Common myeloid progenitor, CD34-positive (primary cell): ENCODE results near the gene EGFR.

ENCODE experiments used
- CTCF ChIA-PET: fragments of 350-600 bp; sonication (Branson Sonifier 250); formaldehyde crosslinking; loops from one replicate; lab custom pipeline; 2021; ENCODE audit warnings: antibody characterized with exemption; lab: Charles Lee
- POLR2A ChIA-PET: fragments of 350-600 bp; sonication (Branson Sonifier 250); formaldehyde crosslinking; loops from one replicate; lab custom pipeline; 2021; ENCODE audit warnings: antibody characterized with exemption; lab: Charles Lee
- DNase-seq, 3 donors: peaks; one replicate each; pipeline versions ENCODE4 v3.0.0 to v3.0.0-alpha.2; 2013
- H3K27ac ChIP-seq, 2 experiments: 1 replicate in 1 of 2; 2 replicates in 1 of 2; pipeline ENCODE4 v1.7.0; 2013; ENCODE audit warnings: inconsistent platforms in 2 of 2, low read length in 2 of 2, mild to moderate bottlenecking in 2 of 2, low read depth in 1 of 2, moderate library complexity in 1 of 2; ENCODE audit not compliant: severe bottlenecking in 2 of 2, insufficient read depth in 1 of 2, poor library complexity in 1 of 2
- H3K27me3 ChIP-seq, 5 experiments: replicated peaks in 2 of 5; 1 replicate in 3 of 5; 2 replicates in 2 of 5; pipeline versions ENCODE4 v1.6.1 to v1.7.0; 2013; ENCODE audit warnings: low read length in 4 of 5, mild to moderate bottlenecking in 2 of 5, moderate library complexity in 2 of 5, inconsistent platforms in 1 of 5; ENCODE audit not compliant: insufficient read depth in 5 of 5, control insufficient read depth in 4 of 5
- H3K36me3 ChIP-seq, 4 experiments: 1 replicate in 2 of 4; 2 replicates in 2 of 4; pipeline versions ENCODE4 v1.6.1 to v1.7.0; 2013; ENCODE audit warnings: low read length in 3 of 4, control low read depth in 1 of 4, mild to moderate bottlenecking in 1 of 4; ENCODE audit not compliant: control insufficient read depth in 4 of 4, insufficient read depth in 4 of 4
- H3K4me1 ChIP-seq, 4 experiments: 1 replicate in 3 of 4; 2 replicates in 1 of 4; pipeline versions ENCODE4 v1.6.1 to v1.7.1; 2013; ENCODE audit warnings: low read length in 3 of 4, mild to moderate bottlenecking in 3 of 4, control low read depth in 1 of 4, inconsistent platforms in 1 of 4, moderate library complexity in 1 of 4; ENCODE audit not compliant: control insufficient read depth in 4 of 4, insufficient read depth in 4 of 4; ENCODE audit errors: control extremely low read depth in 1 of 4
- H3K4me3 ChIP-seq, 7 experiments: 1 replicate in 4 of 7; 2 replicates in 3 of 7; pipeline versions ENCODE4 v1.5.1 to v1.7.0; 2013; ENCODE audit warnings: mild to moderate bottlenecking in 7 of 7, low read length in 6 of 7, moderate library complexity in 6 of 7, inconsistent platforms in 2 of 7, low read depth in 2 of 7, control low read depth in 1 of 7; ENCODE audit not compliant: insufficient read depth in 4 of 7, control insufficient read depth in 1 of 7; ENCODE audit errors: extremely low read depth in 1 of 7
- H3K9me3 ChIP-seq, 5 experiments: 1 replicate in 4 of 5; 2 replicates in 1 of 5; pipeline versions ENCODE4 v1.6.1 to v1.7.1; 2013; ENCODE audit warnings: low read length in 4 of 5, mild to moderate bottlenecking in 2 of 5, inconsistent platforms in 1 of 5, low read depth in 1 of 5, moderate library complexity in 1 of 5; ENCODE audit not compliant: control insufficient read depth in 4 of 5, insufficient read depth in 2 of 5; ENCODE audit errors: control extremely low read depth in 1 of 5
- WGBS: methylation state at CpG from one replicate; pipeline ENCODE4 v1.1.5; 2013; ENCODE audit not compliant: insufficient coverage; 5-methylcytosine and 5-hydroxymethylcytosine counted together

Gene EGFR

GRCh38 chr7:54985426-54986330 lies 33.1 kb upstream of the EGFR start:
- WGBS: 95% methylated on average over 3 of the region's 7 CpGs
- no peak overlapping the region for H3K27ac ChIP-seq
- no peaks in the 10 kb centered on the region for H3K9me3 ChIP-seq
- CTCF ChIA-PET: no interaction called here
- POLR2A ChIA-PET: no interaction called here
- no peaks in the 10 kb centered on the region for H3K36me3 ChIP-seq
- H3K4me1 ChIP-seq: no peaks in the 10 kb centered on the region
- H3K27me3 ChIP-seq: no peaks in the 10 kb centered on the region
- H3K4me3 ChIP-seq: no peak overlapping the region
- no peak for DNase-seq

DNA sequence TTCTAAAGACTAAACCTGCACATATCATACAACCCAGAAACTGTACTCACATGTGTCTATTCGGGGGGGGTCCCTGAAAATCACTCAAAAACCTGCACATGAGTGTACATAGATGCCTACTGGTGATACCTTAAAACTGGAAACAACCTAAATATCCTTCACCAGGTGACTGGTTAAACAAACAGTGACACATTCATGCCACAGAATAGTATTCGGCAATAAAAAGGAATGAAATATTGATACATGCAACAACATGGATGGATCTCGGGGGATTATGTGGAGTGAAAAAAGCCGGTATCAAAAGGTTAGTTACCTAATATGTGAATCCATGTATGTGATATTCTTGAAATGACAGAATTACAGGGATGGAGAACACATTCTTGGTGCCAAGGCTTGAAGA lies 32.1 kb upstream of the EGFR start:
- ChIA-PET POLR2A (no interaction called here), CTCF (no interaction called here)
- H3K27me3 ChIP-seq: no peaks in the 10 kb centered on the region
- 90% methylated on average over 3 of the region's 4 CpGs for WGBS
- no peaks in the 10 kb centered on the region for H3K9me3 ChIP-seq
- H3K36me3 ChIP-seq: no peaks in the 10 kb centered on the region
- no peak overlapping the region for H3K4me3 ChIP-seq
- no peak for DNase-seq
- no peak overlapping the region for H3K27ac ChIP-seq
- no peaks in the 10 kb centered on the region for H3K4me1 ChIP-seq

DNA sequence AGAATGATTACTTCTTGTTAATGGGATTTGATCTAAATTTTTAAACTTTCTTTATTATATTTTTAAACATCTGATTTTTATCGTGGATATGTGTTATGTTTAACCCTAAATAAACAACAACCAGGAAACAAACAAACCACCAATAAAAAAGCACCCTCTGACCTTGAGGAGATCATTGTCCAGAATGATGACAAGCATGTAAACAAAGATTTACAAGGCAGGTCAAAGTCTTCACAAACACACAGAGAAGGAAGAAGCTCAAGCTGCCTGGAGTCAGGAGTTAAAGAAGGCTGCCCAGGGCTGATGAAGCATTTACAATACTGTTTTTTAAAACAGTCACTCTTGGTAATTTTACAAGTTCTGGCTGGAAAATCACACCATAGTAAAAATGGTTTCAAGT lies 31.0 kb upstream of the EGFR start:
- POLR2A ChIA-PET: no interaction called here
- H3K36me3 ChIP-seq: no peaks in the 10 kb centered on the region
- no peak overlapping the region for H3K27ac ChIP-seq
- no peak for DNase-seq
- H3K9me3 ChIP-seq: no peaks in the 10 kb centered on the region
- CTCF ChIA-PET: no interaction called here
- H3K27me3 ChIP-seq: no peaks in the 10 kb centered on the region
- no peaks in the 10 kb centered on the region for H3K4me1 ChIP-seq
- no peak overlapping the region for H3K4me3 ChIP-seq
- no CpG with 5 or more reads among the region's 1 CpG for WGBS

GRCh38 chr7:54988516-54988915 lies 30.3 kb upstream of the EGFR start:
- no peaks in the 10 kb centered on the region for H3K9me3 ChIP-seq
- H3K27ac ChIP-seq: no peak overlapping the region
- H3K36me3 ChIP-seq: no peaks in the 10 kb centered on the region
- WGBS: no CpG with 5 or more reads among the region's 2 CpGs
- CTCF ChIA-PET: no interaction called here
- POLR2A ChIA-PET: no interaction called here
- DNase-seq: no peak
- no peaks in the 10 kb centered on the region for H3K4me1 ChIP-seq
- no peak overlapping the region for H3K4me3 ChIP-seq
- H3K27me3 ChIP-seq: no peaks in the 10 kb centered on the region

DNA sequence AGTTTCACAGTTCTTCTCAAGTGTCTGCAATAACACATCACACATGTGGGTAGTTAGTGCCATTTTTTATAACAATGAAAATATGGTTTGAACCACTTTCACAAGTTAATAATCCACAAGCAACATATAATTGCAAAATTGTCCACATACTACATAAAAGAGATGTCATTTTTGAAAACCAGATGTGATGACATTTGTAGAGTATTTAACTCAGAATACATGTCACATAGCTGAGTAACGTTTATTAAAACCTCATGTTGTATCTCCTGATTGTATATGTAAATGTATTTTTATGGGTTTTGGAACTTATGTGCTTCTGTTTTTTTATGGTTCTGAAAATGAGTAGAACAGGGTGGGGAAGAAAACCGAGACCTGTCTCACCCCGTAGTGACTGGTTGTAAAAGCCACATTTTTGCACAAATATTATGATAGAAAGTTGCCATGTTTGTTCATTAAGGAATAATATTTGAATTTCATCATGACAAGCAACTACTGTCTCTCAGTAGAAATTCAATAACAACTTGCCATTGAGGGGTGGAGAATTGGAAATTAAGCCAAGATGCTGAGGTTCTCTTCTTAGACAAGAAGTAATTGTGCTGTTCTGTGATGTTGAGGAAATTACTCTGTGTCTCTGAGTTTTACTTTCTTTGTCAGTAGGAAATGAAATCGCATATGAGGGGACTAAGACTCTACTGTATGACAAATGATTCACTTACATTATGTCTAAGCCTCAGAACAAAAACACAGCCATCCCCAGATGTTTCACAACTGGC lies 29.2 kb upstream of the EGFR start:
- ChIA-PET CTCF (no interaction called here), POLR2A (no interaction called here)
- H3K4me1 ChIP-seq: no peaks in the 10 kb centered on the region
- H3K9me3 ChIP-seq: no peaks in the 10 kb centered on the region
- H3K36me3 ChIP-seq: no peaks in the 10 kb centered on the region
- no peaks in the 10 kb centered on the region for H3K27me3 ChIP-seq
- WGBS: 100% methylated on average over 1 of the region's 4 CpGs
- no peak overlapping the region for H3K4me3 ChIP-seq
- no peak for DNase-seq
- H3K27ac ChIP-seq: no peak overlapping the region

DNA sequence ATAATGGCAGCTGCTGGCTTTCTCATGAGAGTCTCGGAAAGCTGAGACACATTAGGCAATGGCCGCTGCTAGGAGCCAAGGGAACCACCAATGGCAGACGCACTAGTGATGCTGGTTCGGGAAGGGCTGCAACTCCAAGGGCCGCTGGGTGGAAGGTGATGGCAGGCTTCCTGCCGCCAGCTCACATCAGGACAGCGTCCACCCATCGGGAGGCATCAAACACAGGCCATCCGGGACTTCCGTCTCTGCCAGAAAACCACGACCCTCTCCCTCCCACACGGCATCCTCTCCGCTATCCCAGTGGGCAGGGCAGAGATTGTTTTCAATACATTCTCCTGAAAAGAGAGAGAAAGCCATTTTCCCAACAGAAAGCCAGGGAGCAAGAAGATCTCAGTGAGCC lies 27.5 kb upstream of the EGFR start:
- no peak for DNase-seq
- no peaks in the 10 kb centered on the region for H3K36me3 ChIP-seq
- H3K27me3 ChIP-seq: no peaks in the 10 kb centered on the region
- H3K4me1 ChIP-seq: no peaks in the 10 kb centered on the region
- ChIA-PET CTCF (no interaction called here), POLR2A (no interaction called here)
- WGBS: 97% methylated on average over 11 of the region's 13 CpGs
- H3K9me3 ChIP-seq: no peaks in the 10 kb centered on the region
- no peak overlapping the region for H3K27ac ChIP-seq
- H3K4me3 ChIP-seq: no peak overlapping the region

- no peak overlapping the region for H3K4me3 ChIP-seq
- POLR2A ChIA-PET: no interaction called here
- CTCF ChIA-PET: no interaction called here
- DNase-seq: no peak
- no peaks in the 10 kb centered on the region for H3K4me1 ChIP-seq
- no peaks in the 10 kb centered on the region for H3K9me3 ChIP-seq
- 100% methylated on average over 1 of the region's 4 CpGs for WGBS
- no peaks in the 10 kb centered on the region for H3K36me3 ChIP-seq
- no peak overlapping the region for H3K27ac ChIP-seq
- no peaks in the 10 kb centered on the region for H3K27me3 ChIP-seq
Observed at GRCh38 chr7:54992871-54993475, 25.8 kb upstream of the EGFR start.
